GM19099 (cell line): Measurements from ENCODE around the gene IDH3A.

Source experiments
- POLR2A ChIP-seq: IDR thresholded peaks from 3 replicates; pipeline ENCODE4 v1.6.1; 2011; ENCODE audit warnings: low read depth; ENCODE audit not compliant: insufficient read length; ENCODE audit errors: extremely low read depth

Gene IDH3A

DNA sequence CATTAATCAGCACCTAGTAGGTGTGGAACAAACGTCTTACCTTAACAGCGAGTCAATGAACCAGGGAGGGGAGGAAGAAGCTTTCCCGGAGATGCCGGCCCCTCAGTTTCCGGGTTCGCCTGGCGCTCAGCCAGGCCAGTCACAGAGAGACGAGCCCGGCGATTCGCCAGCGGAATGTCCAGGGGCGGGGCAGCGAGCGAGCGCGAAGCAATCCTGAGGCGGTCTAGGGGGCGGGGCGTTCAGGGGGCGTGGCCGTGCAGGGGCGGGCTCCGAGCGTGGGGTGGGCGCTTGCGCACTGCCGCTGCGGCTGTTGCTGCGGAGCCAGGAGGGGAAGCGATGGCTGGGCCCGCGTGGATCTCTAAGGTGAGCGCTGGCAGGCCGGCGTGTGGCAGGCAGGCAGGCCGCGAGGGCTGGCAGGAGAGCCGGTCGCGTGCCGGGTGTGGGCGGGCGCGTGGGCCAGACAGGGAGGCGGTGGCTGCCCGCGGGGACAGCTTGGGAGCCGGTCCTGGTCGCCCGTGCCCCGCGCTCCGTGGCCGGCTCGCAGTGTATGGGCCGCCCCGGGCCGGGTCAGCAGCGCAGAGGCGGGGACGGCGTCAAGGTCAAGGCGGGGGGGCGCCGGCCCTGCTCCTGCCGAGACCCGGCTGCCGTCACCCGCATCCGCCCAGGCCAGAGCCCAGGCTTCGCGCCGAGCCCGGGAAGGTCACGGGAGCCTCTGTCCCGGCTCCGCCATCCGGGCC lies at the start of gene IDH3A:
Gene IDH3A, plus strand, starts transcription at position 295 of the 737 bp plus-strand sequence. Its CDS starts 42 bp downstream, at position 337.
- TF ChIP-seq POLR2A, result peak; percentile 94

DNA sequence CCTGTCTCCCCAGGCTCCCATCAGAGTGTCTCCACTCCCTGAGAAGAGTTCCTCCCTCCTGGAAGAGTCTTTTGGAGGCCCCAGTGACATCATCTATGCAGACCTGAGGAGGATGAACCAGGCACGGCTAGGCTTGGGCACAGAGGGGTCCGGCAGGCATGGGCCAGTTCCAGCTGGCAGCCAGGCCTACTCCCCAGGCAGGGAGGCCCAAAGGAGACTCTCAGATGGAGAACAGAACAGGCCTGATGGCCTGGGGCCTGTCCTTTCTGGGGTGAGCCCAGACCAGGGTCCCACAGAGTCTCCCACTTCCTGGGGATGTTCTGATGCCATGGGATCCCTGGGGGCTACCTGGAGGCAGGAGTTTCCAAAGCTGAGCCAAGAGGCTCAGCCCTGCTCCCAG lies 48.3 kb upstream of the IDH3A start:
- no peak for TF ChIP-seq POLR2A

DNA sequence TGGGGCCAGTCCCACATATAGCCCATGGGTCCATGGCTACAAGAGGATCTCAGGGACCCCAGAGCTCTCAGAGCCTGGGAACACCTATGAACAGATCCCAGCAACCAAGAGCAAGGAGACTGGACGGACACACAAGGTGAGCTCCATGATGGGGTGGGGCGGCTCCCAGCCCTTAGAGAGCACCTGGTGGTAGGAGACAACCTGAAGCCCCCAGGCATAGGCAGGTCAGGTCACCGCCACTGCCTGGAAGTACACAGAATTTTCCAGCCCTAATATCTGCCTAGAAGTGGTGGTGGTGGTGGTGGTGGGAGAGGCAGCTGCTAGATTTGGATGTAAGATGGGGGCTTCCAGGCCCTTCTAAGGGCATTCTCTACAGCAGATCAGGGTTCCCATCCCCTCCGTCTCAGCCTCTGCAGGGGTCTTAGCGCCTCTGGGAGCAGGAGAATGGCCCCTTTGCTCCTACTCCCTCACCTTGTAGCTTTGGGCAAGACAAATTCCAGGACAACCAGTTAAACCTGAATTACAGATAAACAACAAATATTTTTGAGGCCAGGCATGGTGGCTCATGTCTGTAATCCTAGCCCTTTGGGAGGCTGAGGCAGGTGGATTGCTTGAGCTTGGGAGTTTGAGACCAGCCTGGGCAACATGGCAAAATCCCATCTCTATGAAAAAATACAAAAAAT lies 47.6 kb upstream of the IDH3A start:
- no peak for TF ChIP-seq POLR2A

DNA sequence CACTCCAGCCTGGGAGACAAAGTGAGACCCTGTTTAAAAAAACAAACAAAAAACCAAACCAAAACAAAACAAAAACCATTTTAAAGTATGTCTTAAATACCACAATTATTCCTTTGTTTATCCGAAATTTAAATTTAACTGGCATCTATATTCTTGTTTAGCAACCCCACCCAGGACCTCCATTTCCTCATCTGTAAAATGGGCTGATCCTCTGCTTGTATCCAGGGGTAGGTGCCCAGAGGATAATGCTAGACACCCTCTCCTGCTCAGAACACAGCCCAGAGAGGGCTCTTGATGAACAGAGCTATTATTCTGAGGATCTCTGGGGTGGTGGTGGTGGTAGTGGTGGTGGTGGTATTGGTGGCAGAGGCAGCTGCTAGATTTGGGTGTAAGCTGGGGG lies 47.0 kb upstream of the IDH3A start:
- no peak for TF ChIP-seq POLR2A

DNA sequence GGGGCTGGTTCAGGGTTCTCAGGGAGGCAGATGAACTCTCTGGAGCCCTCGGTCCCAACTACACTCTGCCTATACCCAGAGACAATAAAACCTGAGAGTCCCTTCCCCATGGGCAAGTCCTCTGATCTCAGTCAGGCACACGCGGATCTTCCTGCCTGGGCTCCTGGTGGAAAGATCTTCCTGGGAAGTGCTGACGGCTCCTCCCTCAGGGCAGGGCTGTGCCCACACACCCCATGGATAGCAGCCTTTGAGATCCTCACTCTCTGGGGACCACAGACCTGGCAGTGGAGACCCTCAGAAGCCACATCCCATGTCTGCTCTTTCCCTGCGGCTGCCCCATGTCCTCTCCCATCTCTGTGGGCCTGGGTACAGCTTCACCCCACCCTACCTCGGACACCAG lies 46.4 kb upstream of the IDH3A start:
- no peak for TF ChIP-seq POLR2A

DNA sequence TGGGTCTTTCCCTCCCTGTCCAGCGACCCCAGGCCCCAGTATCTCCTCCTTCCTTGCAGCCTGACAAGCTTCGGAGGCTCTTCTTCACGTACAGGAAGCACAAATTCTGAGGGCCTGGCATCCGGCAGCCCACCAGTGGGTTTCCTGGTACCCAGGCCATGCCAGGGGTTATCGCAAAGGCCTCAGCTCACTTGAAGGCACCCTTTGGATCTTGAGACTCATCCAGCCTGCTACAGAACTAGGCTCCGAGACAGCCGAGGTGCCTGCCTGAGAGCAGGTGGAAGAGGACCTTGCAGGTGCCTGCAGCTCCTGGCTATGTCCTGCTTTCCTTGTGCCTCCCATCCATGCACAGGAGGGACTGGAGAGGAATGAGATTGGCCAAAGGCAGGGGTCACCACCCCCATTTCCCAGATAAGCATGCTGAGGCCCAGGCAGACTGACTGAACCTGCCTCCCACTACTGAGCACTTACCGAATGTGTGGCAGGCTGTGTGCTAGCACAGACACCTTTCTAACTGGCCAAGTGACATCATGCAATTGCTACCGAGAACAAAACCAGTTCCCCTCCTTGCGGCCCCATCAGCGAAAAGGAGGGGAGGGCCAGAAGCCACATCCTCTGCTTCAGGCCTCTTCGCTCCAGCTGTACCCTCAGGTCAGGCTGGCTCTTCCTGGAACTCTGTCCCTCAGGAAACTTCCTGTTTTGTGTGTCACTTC lies 45.6 kb upstream of the IDH3A start:
- no peak for TF ChIP-seq POLR2A

DNA sequence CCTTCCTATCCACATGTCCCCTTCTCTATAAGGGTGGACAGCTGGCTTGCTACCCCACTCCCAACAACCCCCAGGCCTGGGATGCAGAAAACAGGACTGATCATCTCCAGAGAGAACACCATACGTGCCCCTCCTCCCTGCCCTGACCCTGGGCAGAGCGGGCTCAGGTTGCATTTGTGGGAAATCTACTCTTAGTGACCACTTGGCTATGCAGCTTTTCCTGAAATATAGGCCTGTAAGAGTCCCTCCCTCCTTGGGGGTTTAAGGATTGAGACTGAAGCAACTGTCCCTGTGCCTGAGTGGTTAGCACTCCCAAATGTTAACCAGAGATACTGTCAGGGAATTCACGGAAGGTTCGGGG lies 45.1 kb upstream of the IDH3A start:
- TF ChIP-seq POLR2A, result no peak

DNA sequence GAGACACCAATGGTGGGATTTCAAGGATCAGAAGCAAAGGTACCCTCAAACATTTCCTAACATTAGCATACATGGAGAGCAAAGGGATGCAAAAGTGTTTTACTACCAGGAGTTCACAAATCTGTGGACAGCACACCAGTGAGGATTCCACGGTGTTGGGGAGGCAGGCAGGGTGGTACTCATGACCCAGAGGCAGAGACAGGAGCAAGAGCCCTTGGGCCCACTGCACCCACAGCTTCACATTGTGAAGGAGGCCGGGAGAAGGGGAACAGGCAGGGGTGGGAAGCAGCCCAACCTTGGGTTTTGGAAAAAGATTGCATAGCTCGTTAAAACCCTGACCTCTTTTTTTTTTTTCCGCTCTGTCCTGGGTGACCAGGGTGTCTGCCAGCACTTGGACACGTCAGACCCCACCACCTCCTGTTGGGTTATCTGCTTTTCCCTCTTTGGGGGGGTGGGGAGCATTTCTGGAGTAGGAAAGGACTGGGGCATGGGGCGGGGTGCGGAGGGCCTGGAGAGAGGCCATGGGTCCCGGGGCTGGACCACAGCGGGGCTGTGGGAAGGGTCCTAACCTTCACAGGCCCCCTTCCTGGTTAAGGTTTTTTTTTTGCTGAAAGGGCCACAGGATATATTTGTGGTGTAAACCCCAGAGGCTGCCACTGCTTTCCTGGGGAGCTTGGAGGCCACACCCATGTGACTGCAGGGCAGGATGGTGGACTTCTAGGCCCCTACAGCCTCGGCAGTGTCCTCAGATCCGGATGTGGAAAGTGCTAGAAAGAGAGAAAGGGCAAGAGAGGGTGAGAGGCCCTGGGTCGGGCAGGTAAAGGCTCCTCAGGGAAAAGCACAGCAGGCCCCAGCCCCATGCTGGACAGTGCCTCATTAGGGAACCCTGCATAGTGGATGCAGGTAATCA lies 44.3 kb upstream of the IDH3A start:
- no peak for TF ChIP-seq POLR2A

DNA sequence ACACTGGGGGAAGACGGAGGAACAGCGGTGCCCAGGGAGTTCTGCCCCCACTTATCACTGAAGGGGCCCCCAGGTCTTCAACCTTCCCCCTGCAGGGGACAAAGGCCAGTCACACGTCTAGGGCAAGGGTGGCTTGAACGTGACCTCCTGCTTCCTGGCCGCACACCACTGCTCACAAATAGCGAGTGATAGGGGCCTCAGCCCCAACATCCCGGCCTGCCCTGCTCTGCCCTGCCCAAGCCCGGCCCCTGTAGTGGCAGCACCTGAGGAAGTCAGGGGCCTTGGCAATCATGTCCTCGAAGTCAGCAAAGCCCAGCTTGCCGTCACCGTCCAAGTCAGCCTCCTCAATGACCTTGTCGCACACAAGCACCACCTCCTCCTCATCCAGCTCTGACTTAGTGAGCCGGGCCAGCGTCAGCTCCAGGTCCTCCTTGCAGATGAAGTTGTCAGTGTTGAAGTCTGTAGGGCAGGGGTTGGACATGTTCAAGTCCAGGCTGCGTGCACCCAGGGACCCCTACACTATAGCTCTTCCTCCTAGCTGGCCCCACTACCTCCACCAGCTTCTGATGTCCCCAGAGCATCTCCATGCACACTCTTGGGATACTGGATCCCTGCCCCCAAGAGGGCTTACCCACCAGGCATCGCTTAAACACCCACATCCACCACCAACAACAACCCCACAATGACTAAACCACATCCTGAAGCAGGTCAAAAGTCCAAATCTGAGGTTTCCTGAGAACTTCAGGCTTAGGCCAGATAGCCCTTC lies 43.5 kb upstream of the IDH3A start:
- no peak for TF ChIP-seq POLR2A

DNA sequence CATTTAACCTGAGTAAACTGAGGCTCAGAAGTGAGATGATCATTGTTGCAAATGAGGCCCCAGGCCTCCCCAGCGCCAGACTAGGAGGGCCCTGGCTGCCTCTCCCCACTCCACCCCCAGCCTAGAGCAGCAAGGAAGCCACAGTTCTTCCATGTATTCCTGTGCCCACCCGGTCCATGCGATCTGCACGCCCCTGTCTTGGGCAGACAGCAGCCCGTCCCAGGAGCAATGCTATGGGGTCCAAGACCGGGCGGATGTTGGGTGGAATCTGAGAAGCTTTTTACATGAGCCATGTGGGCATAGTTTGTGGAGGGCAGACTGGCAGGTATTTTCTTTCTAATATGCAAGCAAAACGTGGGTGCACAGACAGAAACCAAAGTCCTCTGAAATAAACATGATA lies 41.7 kb upstream of the IDH3A start:
- no peak for TF ChIP-seq POLR2A

DNA sequence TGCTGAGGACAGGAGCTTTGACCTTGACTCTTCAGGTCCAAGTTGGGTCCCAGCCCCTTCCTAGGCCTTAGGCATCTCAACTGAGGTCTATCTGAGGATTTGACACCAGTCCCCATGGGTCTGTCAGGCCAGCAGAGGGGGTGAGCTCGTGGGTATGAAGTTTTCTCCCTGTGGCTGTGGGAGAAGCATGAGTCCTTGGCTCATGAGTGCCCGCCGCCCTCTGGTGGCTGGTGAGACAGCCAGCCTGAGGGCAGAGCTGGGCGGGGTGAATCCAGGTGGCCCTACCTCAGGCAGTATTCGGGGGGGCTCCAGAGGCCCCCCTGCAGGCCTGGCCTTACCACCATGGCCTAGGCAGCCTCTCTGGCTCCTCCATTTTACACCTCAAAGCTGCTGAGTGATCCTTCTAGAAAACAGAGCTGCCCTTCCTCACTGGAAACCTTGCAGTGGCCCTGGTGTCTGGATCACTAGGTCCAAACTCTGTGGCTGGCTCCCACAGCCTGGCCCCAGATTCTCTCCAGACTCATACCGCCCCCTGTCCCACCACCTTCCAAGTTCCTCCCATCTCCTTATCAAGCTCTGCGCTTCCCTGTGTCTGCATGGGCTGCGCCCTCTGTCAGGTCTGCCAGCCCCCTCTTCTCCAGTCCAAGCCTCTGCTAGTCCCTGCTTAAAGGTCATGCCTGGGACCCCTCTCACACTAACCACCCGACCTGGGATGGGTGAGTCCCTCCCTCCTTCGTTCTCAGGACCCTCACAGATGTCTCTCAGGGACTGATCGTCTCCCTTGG lies 40.7 kb upstream of the IDH3A start:
- TF ChIP-seq POLR2A, result no peak

DNA sequence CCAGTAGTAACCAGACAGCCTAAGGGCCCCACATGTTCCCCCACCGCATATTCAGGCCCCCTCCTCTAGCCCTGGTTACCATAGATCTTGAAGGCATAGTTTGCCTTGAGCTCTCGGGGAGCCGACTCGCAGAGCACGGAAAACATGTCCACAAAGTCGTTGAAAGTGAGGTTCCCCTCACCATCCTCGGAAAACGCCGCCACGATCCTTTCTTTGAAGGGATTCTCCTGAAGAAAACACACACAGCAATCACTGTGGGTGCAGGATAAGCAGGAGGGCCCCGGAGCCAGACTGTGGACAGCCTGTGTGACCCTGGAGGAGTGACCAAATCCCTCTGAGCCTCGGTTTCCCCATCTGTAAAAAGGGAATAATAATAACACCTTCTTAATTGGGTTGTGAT lies 40.0 kb upstream of the IDH3A start:
- TF ChIP-seq POLR2A, result no peak

DNA sequence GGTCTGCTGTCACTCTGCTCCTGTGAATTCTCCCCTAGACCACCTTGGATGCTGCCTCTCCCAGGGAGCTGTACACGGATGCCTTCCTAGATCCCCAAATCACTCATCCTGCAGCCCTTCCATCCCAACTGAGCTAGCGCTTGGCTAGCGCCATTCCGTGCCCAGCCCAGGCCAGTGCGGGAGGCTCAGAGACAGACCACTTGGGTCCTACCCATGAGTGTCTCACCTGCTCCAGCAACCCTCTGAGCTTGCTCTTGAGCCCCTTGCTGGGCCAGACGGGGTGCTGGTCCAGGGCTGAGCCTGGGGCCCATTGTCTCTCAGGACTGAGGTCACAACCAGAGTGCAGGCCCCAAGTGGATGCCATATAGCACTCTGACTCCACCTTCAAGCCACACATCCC lies 39.1 kb upstream of the IDH3A start:
- no peak for TF ChIP-seq POLR2A
